Testis (tissue), 3 donors: Measurements from ENCODE around the gene NANOS2. TPM values are rescaled to one million over a fixed set of nuclear protein-coding genes. Genes with fewer than 3 reads are reported as not detected.
"Not testable (repeated sequence)": the region's sequence is repeated elsewhere in the genome, so short reads cannot be mapped to it uniquely, and the experiment has no call there.

Source experiments
- DNase-seq: peaks from one replicate; pipeline ENCODE4 v3.0.0-alpha.2; 2019
- H3K27ac ChIP-seq, 2 donors: fragments of 200-600 bp; sonication (generic); one replicate each; pipeline ENCODE4 v1.5.1; 2019
- H3K27me3 ChIP-seq: fragments of 200-600 bp; sonication (generic); one replicate; pipeline ENCODE4 v1.5.1; 2019
- H3K36me3 ChIP-seq: fragments of 200-600 bp; sonication (generic); one replicate; pipeline ENCODE4 v1.5.1; 2017; ENCODE audit warnings: low read depth; ENCODE audit errors: missing control alignments
- H3K4me1 ChIP-seq: fragments of 200-600 bp; sonication (generic); one replicate; pipeline ENCODE4 v1.5.1; 2019
- H3K4me3 ChIP-seq, 2 donors: fragments of 200-600 bp; sonication (generic); one replicate each; pipeline ENCODE4 v1.5.1; 2017 to 2019
- H3K9me3 ChIP-seq: fragments of 200-600 bp; sonication (generic); one replicate; pipeline ENCODE4 v1.5.1; 2017
- POLR2A ChIP-seq: fragments of 450-650 bp; IDR thresholded peaks from one replicate; pipeline ENCODE4 v1.6.1; 2017; ENCODE audit warnings: antibody characterized with exemption, mild to moderate bottlenecking, moderate library complexity
- WGBS, 2 donors: methylation state at CpG; one replicate each; pipeline ENCODE4 v1.1.5; 2018; 5-methylcytosine and 5-hydroxymethylcytosine counted together
- intact Hi-C: fragments of 100-400 bp; cut with DNase I; formaldehyde crosslinking; loops from one replicate; pipeline ENCODE4 v1.15.1; 2023; ENCODE audit warnings: low total_unique reads
- polyA plus RNA-seq: library from polyadenylated mRNA; stranded (reverse); fragments of 350-450 nt; fragmentation: Illumina TruSeq; extraction: RNeasy Lipid Tissue Mini Kit (QIAGEN cat#74804); gene quantifications from one replicate; pipeline ENCODE4 v1.2.3, GENCODE V29; 2014; ENCODE audit warnings: low read depth, low replicate concordance; ENCODE audit not compliant: insufficient read depth
- total RNA-seq, 2 donors: library from RNA; depleted of rRNA; stranded (reverse); fragments of >200 nt; gene quantifications; one replicate each; pipeline ENCODE4 v1.2.3, GENCODE V29; 2016
- TF ChIP-seq, protein P1 (sequence below), 3 experiments: fragments of 450-650 bp in 2 of 3; fragments of 200-600 bp in 1 of 3; sonication (generic) in 1 of 3; IDR thresholded peaks; one replicate each; pipeline ENCODE4 v1.5.1; 2016 to 2019; ENCODE audit warnings: antibody characterized with exemption in 3 of 3, mild to moderate bottlenecking in 2 of 3, moderate library complexity in 1 of 3

The NANOS2 gene
- total and polyA plus RNA-seq, 3 donors from 2014 or later: 4.8 to 5.1 (median 4.8) TPM

DNA sequence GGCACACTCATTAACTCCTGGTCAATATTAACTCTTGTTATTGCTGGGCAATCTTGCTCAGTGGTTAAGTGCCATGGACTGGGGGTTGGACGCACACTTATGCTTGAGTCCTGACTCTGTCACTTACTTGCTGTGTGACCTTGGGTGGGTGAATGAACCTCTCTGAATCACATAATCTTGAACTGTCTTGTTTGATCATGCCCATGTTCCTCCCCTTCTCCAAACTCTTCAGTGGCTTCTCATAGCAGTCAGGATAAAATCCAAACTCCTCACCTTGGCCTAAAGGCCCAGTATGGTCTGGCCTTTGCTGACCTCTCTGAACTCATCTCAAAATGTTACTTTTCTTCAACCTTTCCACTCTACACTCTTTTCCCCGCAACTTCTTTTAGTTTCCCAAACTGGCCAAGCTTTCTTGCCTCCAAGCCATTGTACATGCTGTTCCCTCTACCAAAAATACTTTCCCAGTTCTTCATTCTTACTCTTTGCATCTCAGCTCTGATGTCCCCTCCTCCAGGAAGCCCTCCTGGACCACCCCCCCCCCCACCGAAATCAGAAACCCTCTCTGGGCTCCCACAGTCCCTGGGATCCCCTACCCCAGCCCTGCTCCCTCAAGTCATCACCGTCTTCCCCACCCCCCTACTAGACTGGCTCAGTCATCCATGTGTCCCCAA is 14.5 kb downstream of the NANOS2 start:
- intact Hi-C loops: no loop called here
- Histone ChIP-seq H3K9me3 (no peaks in the 10 kb centered on the region), H3K36me3 (no peaks in the 10 kb centered on the region), H3K27ac (no peak overlapping the region), H3K4me1 (peaks cover 14% of the 10 kb centered on the region), H3K27me3 (no peaks in the 10 kb centered on the region), H3K4me3 (no peak overlapping the region)
- TF ChIP-seq, protein P1, sequence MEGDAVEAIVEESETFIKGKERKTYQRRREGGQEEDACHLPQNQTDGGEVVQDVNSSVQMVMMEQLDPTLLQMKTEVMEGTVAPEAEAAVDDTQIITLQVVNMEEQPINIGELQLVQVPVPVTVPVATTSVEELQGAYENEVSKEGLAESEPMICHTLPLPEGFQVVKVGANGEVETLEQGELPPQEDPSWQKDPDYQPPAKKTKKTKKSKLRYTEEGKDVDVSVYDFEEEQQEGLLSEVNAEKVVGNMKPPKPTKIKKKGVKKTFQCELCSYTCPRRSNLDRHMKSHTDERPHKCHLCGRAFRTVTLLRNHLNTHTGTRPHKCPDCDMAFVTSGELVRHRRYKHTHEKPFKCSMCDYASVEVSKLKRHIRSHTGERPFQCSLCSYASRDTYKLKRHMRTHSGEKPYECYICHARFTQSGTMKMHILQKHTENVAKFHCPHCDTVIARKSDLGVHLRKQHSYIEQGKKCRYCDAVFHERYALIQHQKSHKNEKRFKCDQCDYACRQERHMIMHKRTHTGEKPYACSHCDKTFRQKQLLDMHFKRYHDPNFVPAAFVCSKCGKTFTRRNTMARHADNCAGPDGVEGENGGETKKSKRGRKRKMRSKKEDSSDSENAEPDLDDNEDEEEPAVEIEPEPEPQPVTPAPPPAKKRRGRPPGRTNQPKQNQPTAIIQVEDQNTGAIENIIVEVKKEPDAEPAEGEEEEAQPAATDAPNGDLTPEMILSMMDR (IDR thresholded peaks at IDR 0.05): no peak
- no peak for TF ChIP-seq POLR2A
- no peak for DNase-seq
- 74 to 84% methylated on average over 4 of the region's 4 CpGs for WGBS, 2 donors

DNA sequence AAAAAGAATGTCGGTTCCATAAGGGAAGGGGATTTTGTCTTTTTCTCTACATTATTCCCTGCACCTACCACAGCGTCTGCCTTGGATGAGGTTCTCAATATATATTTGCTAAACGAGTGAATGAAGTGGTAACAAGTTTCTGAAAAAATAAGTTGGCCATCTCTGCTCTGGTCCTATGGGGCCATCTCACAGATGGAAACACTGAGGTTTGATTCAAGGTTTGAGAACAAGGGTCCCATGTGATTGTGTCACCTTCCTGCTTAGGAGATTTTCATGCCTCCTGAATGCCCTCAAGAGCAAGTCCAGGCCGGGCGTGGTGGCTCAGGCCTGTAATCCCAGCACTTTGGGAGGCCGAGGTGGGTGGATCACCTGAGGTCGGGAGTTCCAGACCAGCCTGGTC is 15.3 kb downstream of the NANOS2 start:
- 94 to 97% methylated on average over 6 to 7 of the region's 7 CpGs for WGBS, 2 donors
- no peak for TF ChIP-seq POLR2A
- TF ChIP-seq, protein P1 (IDR thresholded peaks at IDR 0.05): no peak
- no peak for DNase-seq
- intact Hi-C loops: no loop called here
- H3K4me3 ChIP-seq: no peak overlapping the region
- no peaks in the 10 kb centered on the region for H3K27me3 ChIP-seq
- no peak overlapping the region for H3K27ac ChIP-seq
- H3K4me1 ChIP-seq: peaks cover 14% of the 10 kb centered on the region
- no peaks in the 10 kb centered on the region for H3K9me3 ChIP-seq
- no peaks in the 10 kb centered on the region for H3K36me3 ChIP-seq

DNA sequence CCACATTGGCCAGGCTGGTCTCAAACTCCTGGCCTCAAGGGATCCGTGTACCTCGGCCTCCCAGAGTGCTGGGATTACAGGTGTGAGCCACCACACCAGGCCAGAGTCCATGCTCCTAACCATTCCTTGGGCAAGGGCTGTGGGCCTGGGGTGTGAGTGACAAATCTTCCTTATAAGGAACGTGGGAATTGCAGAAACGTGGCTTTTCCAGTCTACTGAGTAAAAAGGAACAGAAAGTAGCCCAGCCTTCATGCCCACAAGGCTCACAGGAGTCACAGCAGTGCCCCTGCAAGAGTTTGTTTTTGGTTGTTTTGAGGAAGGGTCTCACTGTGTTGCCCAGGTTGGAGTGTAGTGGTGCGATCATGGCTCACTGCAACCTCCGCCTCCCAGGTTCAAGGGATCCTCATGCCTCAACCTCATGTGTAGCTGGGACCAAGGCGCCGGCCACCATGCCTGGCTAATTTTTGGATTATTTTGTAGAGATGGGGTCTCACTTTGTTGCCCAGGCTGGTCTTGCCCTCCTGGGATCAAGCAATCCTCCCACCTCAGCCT is 17.2 kb downstream of the NANOS2 start:
- DNase-seq: no peak
- intact Hi-C loops: no loop called here
- WGBS, 2 donors: 92 to 97% methylated on average over 8 of the region's 8 CpGs
- Histone ChIP-seq H3K4me1 (peaks cover 12% of the 10 kb centered on the region), H3K36me3 (no peaks in the 10 kb centered on the region), H3K27me3 (no peaks in the 10 kb centered on the region), H3K4me3 (no peak overlapping the region), H3K9me3 (no peaks in the 10 kb centered on the region), H3K27ac (no peak overlapping the region)
- TF ChIP-seq, protein P1 (IDR thresholded peaks at IDR 0.05): no peak
- no peak for TF ChIP-seq POLR2A

- 78 to 86% methylated on average over 8 to 12 of the region's 12 CpGs for WGBS, 2 donors
- H3K9me3 ChIP-seq, H3K36me3 ChIP-seq, H3K4me1 ChIP-seq, H3K27me3 ChIP-seq, intact Hi-C loops, DNase-seq, H3K4me3 ChIP-seq: not testable (repeated sequence)
- H3K27ac ChIP-seq: peak overlapping the region; percentile 11 to 36
These were observed 18.5 kb downstream of the NANOS2 start for GRCh38 chr19:45895983-45896599.

- 64 to 66% methylated on average over 9 of the region's 9 CpGs for WGBS, 2 donors
- TF ChIP-seq, protein P1 (IDR thresholded peaks at IDR 0.05): no peak
- TF ChIP-seq POLR2A: no peak
- H3K36me3 ChIP-seq: no peaks in the 10 kb centered on the region
- intact Hi-C loops: no loop called here
- H3K9me3 ChIP-seq: no peaks in the 10 kb centered on the region
- no peaks in the 10 kb centered on the region for H3K27me3 ChIP-seq
- H3K4me3 ChIP-seq: no peak overlapping the region
- peak overlapping the region; percentile 11 to 36 for H3K27ac ChIP-seq
- H3K4me1 ChIP-seq: peaks cover 2% of the 10 kb centered on the region
- DNase-seq: no peak
These were observed 19.0 kb downstream of the NANOS2 start for GRCh38 chr19:45895519-45895972.
